HG02938 (cell line): ENCODE data around the gene TAOK3.
"Not testable (repeated sequence)": the region's sequence is repeated elsewhere in the genome, so short reads cannot be mapped to it uniquely, and the experiment has no call there.

Source experiments
- ATAC-seq: cut with Tn5 transposase; IDR thresholded peaks from one replicate; pipeline ENCODE4 v1.9.1; 2021; ENCODE audit warnings: mild to moderate bottlenecking, moderate library complexity; ENCODE audit not compliant: unreplicated experiment

Gene TAOK3

DNA sequence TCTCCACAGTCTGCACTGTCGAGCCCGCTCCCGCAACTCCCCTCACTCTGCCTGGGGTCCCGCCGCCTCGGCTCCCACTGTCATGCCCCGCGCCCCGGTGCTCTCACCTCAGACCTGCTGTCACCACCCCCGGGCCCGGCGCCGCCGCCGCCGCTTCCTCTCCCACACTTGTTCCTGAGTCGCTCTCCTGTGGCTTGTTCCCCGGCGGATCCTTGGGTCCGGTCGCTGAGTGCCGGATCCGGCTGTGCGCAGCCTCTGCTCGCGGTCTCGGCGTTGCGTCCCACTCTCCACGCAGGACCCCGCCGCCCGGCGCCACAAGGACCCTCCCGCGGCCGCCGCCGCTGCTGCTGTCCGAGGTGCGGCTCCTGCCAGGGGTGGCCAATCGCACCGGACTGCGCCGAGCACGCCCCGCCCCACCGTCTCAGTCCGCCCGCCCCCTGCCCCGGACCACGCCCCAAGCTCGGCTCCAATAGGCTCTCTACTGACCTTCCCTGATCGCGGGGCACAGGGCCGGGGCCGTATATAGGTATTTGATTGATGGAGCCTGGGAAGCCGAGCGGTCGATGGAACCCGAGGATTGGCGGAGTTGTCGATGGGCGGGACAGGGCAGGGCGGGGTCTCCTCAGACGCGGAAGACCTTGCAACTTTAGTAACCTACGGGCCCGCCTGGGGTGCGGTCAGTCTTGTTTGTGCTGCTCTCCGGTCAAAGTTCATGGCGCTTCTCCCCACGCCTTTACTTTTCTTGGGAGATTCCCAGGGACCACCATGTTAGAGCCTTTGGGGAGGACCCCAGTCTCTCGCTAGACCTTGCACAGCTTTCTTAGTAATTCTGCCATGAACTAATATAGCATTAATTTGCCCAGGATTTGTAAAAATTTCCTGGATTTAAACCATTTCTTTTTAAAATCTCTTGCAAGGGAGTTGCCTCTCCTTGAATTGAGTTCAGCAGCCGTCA is at the start of gene TAOK3:
Gene TAOK3, minus strand, starts transcription at position 367 of the 955 bp plus-strand sequence. CDS start 117,340 bp downstream, outside the sequence.
- ATAC-seq: peak; percentile 69

GRCh38 chr12:118420673-118421072 is 48.0 kb upstream of the TAOK3 start:
- ATAC-seq: no peak

DNA sequence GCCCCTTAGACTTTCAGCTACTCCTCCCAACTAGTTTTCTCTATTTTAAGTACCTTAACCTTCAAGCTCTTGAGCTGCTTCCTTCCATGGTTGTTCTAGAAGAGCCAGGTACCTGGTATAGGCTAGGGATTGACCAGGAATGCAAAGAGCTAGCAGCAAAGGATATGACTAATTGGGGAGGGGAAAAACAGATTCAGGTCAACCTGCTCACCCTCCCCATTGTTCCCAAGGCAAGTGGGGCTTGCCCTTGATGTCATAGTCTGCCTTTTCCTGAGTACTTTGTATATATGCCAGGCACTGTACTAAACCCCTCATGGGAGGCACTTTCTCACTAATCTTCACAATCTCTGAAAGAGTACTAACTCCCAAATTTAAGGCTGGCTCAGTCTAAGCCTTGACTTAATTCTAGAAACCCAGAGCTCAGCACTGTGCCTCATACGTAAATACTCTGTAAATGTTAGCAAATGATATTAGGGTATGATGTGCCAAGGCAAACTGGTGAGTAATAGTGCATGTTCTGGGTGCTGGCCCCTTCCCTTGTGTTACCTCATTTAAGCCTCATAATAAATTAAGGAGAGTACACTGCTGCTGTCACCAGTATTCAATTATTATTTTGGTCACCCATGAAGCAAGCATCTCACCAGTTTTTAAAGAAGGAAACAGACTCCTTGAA is 45.8 kb upstream of the TAOK3 start:
- ATAC-seq: no peak

DNA sequence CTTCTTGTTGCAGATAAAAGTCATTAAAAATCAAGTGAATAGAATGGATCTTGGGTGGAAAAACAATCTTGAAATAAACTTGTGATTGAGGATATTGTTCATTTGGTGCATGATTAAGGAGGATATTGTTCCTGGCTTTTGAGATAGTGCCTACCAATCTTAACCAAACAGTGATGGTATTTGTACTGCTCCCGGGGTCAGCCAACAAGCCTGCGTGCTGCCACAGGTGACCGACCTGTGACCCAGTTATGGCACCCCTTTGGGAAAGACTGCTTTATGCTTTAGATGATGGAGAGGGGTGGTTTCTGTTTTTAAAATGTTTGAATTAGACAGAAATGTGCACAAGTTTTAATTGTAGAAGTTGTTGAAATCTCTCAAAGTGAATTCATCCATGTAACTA is 45.2 kb upstream of the TAOK3 start:
- ATAC-seq: no peak

DNA sequence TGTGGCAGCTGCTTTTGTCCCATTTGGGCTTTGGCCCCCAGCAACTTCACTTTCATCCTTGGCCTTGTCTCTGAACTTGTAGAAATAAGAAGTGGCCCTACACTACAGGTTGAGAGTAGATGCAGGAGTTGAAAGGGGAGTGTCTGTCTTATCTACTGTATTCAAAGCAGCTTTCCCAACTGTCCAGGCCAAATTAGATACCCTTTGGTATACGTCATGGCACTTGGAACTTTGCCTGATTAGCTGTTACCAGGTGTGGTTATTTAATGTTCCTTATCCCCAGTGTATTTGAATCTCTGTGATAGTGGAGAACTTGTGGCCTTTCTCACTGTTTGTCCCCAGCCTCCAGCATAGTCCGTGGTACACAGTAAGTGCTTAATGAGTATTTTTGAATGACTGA is 37.1 kb upstream of the TAOK3 start:
- ATAC-seq: no peak

GRCh38 chr12:118408241-118408640 is 35.5 kb upstream of the TAOK3 start:
- not testable (repeated sequence) for ATAC-seq

- no peak for ATAC-seq
Observed at GRCh38 chr12:118404876-118405521, 32.3 kb upstream of the TAOK3 start.

GRCh38 chr12:118402251-118402650 is 29.5 kb upstream of the TAOK3 start:
- no peak for ATAC-seq

GRCh38 chr12:118398940-118399339 is 26.2 kb upstream of the TAOK3 start:
- ATAC-seq: no peak

DNA sequence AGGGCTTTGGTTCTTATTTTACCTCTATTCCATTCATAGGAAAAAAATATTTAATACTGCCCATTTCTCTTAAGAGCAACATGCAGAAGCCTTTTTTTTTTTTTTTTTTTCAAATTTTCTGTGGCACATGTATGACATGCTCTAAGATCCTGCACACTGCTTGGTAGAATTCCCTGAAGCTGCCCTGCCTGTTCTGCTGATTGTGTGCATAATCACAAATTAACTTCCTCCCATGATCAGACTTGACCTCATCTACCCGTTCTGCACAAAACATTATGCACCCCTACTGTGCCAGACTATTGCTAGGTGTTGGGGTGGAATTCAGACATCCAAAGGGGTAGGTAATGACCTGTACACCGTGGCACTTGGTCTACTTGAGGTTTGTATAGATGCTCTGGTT is 25.8 kb upstream of the TAOK3 start:
- no peak for ATAC-seq

DNA sequence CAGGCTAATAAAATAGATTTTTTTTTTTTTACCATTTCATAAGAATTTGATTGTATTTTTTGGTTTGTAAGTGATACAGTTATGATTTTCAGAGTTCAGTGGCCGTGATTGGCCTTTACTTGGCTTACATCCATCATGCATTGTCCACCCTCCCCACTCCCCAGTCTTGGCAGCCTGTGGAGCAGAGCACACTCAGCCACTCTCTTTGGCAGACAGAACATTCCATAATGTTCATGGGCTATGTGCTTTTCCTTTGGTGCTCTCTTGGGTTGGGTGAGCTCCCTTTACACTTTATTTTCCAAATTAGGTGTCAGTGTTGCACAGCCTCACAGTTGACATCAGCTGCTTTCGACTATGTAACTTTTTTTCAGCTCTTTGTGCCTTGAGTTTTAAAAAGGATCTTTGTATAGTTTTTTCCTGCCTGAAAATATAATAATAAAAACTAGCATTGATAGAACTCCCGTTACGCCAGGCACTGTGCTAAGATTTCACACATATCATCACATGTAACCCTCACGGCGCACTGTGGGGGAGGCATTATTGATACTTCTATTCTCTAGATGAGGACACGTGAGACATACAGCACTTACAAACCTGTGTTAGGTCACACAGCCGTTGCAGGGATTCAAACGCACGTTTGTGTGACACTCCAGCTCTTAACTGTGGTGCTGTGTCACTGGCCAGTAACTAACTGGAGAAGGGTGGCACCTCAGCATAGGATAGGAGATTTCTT is 25.2 kb upstream of the TAOK3 start:
- ATAC-seq: no peak

DNA sequence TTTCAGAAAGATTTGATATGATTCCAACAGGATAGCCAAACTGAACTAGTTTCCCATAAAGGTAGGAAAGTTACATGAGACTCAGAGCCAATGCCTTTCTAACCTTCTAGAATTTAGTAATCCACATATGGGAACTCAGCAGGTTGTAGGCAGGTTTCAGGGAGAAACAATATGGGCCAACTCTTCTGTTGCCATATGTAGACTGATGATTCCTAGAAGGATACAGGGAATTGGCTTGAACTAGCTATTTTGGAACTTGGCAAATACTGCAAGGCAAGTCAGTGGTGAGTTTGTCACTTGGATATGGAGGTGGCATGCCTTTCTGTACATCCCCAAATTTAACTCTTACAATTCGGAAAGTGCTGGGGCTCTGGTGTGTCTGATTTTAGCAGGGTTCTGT is 19.1 kb upstream of the TAOK3 start:
- ATAC-seq: no peak

DNA sequence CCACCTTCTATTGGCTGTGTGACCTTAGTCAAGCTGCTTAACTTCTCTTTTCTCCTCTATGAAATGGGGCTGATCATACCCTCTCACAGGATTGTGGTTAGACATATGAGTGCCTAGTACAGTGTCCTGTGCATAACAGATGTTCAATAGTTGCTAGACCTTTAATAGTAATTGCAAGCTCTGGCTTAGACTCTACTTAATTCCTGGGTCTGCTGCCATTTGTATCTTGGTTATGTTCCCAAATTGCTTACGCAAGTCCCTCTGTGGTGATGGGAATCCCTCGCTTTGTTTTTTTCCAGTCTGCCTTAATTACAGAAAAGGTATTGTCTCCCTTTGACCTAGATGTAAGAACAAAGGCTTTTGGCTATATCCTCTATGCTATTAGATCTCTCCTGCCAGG is 18.7 kb upstream of the TAOK3 start:
- no peak for ATAC-seq

GRCh38 chr12:118377884-118378470 is 5.3 kb upstream of the TAOK3 start:
- no peak for ATAC-seq

DNA sequence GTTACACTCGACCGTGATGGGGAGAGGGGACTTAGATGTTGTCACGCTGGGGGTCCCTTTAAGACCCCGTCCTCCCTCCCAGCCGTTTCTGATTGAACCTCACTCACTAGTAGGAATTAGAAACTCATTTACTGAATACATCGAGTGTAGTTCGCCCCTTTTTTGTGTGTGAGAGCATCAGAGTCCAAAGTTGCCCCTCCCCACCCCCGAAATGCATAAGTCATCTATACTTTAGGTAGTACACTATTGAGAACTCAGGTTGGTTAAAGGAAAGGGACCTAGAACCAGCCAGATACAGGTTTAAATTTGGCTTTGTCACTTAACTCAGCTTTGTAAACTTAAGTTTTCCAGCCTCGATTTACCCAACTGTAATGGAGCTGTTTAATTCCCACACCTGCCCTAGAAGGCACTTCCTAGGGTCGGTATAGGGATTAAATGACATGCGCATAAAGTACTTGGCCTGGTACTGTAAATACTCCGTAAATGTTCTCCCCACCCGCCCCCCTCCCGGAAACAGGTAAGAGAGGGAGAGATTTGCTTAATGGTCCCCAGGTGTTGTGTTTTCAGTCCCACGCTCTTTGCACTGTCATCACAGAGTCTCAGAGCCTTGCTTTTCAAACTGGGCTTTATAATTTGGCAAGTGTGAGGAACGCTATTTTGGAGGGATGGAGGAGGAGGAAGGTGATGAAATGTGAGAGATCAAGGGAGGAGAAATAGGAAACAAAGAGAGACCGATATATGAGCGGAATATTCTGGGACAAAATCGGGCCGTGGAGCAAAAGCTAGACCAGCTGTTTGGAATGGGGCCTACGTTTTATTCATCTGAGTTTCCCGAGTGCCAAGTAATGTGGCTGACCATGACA is 4.5 kb upstream of the TAOK3 start:
- ATAC-seq: no peak

GRCh38 chr12:118376089-118377020 is 3.6 kb upstream of the TAOK3 start, which contains the start of gene SUDS3:
SUDS3 (plus strand) TSS chr12:118376555; CDS start chr12:118376692, 137 bp downstream.
- ATAC-seq: no peak

- no peak for ATAC-seq
Observed at GRCh38 chr12:118375348-118375747, 2.6 kb upstream of the TAOK3 start.

DNA sequence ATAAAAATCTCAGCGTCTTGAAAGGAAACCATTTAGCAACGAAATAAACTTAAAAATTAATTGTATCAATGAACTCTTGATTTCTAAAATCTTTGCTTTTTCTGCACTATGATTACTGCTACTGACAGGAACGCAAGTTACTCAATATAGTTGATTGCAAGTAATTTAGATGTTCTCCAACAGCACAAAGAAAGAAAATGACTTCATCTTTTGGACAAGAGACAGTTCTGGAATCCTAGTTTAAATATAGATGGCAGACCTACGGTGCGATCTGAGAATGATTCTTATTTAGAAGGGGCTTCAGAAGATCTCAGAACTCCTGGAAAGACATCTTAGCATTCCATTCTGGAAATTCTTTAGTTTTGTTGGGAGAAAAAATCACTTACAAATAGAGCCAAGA is 2.2 kb upstream of the TAOK3 start:
- ATAC-seq: no peak
